HG03442 (cell line): ENCODE results near the gene TEC.
A peak's percentile ranks its signal among the peaks of the same experiment; 100 is the strongest.
"Not testable (repeated sequence)": the region's sequence is repeated elsewhere in the genome, so short reads cannot be mapped to it uniquely, and the experiment has no call there.

Experiments used
- ATAC-seq: cut with Tn5 transposase; IDR thresholded peaks from one replicate; pipeline ENCODE4 v1.9.1; 2021; ENCODE audit warnings: mild to moderate bottlenecking, moderate library complexity; ENCODE audit not compliant: unreplicated experiment

Gene TEC

DNA sequence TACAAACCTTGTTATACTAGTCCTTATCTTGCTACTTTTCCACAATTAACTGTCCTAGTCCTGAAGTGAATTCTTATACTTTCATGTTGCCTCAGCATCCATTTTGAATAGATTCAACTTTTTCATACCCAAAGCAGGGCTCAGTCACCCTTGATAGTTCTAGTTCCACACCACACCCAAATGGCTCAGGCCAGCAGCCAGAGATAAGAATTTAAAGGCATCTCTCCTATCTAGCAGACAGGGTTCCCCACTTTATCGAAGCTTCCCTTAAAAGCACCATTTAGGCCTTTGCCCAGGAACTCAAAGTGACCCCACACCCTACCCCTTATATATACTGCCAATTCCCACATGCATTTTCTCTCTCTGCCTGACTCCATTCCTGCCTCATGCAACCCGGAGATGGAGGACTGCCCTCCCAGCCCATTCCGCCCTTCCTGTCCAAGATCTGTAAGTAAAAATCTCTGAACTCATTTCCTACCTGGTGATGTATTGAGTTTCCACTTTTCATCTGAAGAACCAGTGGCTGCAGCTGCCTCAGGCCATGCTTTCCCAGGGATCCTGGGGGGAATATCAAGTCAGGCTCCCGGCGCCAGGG is 71.9 kb downstream of the TEC start:
- no peak for ATAC-seq

DNA sequence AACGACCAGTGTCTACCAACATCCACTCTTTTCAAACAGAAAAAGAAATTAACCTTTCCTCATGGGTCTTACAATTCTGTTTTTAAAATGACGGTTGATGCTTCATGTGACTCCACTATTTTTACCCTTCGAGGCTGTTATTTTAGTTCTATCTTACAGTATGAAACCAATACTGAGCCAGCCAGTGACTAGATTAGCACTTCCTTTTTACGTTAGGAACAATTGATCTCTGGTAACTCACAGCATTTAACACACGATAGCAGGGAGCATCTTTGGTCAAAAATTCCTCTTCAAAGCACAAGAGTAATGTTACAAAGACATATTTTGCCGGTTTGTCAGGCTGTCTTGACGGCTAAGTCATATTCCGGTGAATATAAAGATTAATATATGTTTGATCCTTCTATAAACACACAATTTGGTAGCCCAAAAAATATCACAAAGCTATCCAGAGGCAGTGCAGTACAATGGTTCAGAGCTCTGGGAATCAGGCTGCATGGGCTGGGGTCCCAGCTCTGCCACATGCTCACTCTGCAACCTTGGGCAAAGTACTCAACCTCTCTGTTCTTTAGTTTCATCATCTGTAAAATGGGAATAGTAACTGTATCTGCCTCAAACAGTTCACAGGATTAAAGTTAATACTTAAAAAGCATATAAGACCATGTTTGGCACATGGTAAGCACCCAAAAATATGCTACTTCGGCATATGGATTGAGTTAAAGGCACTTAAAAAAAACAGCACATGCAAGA is 72.7 kb downstream of the TEC start:
- peak; percentile 67 for ATAC-seq

DNA sequence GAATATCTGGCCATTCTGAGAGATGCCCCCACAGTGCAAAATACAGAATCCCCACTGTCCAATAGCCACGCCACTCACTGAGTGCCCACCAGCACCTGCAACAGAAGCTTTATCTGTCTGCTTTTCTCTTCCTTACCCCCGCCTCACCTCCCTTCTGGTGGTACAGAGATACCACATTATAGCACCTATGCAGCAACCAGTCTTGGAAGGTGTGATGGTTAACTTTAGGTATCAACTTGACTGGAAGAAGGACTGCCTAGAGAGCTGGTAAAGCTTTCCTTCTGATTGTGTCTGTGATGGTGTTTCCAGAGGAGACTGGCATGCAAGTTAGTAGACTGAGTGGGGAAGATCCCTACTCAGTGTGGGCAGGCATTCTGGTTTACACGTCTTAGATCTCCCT is 73.8 kb downstream of the TEC start:
- ATAC-seq, result peak; percentile 20

DNA sequence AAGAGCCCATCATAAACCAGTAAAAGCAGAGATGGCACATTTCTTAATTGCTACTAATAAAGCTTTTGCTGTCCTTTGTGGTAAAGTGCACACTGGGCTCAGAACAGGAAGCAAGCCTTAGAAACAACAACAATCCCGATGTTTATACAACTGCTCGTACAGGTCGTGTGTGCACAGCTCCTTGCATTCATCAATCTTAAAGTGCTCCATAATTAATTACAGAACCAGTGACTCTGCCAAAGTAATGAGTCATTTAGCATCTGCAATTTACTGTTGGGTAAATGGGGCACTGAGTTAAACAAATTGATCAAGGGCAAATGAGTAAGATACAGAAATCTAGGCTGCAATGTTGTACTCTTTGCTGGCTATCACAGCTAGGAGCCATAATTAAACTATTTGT is 74.3 kb downstream of the TEC start:
- no peak for ATAC-seq

- no peak for ATAC-seq
These were observed 74.7 kb downstream of the TEC start for GRCh38 chr4:48194971-48195370.

GRCh38 chr4:48193921-48194468 is 75.6 kb downstream of the TEC start:
- ATAC-seq, result no peak

DNA sequence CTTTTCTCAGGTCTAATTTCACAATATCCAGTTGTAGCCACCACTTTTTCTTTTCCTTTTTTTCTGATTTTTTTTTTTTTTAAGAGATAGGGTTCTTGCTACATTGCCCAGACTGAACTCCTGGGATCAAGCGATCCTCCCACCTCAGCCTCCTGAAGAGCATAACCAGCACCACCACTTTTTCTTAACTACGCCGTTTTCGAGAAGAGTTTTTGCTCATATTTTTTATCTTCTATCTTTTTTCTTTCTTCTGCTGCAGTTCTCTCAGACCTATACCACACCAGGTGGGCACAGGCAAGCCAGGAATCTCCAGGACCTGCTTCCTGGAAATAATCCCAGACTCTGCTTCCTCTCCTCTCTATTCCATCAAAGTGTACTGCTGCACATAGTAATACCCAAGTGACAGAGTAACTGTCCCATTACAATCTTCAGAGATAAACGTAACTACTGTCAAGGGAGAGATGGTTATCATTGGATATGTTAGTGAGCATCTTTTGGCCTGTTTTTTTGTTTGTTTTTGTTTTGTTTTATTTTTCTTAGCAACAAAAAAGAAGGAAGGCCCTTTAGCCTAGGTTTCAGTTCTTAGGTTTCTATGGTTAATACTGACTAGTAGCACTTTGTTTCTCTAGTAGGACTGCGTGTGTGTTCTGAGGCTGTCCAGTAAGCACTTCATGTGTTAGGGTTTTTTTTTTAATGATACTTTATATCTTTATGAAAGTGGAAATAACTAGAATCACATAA is 76.4 kb downstream of the TEC start:
- peak; percentile 26 for ATAC-seq

DNA sequence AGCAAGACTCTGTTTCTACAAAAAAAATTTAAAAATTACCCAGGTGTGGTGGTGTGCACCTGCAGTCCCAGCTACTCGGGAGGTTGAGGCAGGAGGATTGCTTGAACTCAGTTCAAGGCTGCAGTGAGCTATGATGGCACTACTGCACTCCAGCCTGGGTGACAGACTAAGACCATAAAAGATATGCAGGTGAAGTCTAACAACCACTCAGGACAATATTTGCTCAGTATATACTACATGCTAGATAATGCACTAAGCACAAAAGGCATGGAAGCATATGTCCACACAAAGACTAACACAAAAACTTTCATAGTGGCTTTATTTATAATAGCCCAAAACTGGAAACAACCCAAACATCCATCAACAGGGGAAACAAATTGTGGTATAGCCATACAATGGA is 77.9 kb downstream of the TEC start:
- ATAC-seq, result no peak

DNA sequence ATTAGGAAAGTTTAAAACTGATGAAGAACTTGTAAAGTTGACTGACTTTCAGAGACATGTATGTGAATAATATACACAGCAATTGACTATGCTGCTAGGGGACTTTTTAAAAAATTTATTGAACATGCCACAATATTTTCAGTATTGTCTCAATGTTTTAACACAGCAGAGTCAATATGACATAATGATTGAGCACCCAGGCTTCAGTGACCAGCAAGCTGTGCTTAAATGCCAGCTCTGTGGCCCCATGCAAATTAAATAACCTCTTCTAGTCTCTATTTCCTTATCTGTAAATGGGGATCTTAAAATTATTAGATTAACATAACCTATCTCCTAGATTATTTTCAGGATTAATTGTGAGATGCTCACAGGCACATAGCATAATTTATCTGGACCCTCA is 78.8 kb downstream of the TEC start:
- ATAC-seq, result peak; percentile 34

GRCh38 chr4:48189731-48190130 is 79.9 kb downstream of the TEC start:
- ATAC-seq, result no peak

- no peak for ATAC-seq
These were observed 81.2 kb downstream of the TEC start for GRCh38 chr4:48188390-48188789.

GRCh38 chr4:48187813-48188212 is 81.8 kb downstream of the TEC start:
- ATAC-seq, result no peak

- not testable (repeated sequence) for ATAC-seq
These were observed 82.6 kb downstream of the TEC start for GRCh38 chr4:48187066-48187465.

DNA sequence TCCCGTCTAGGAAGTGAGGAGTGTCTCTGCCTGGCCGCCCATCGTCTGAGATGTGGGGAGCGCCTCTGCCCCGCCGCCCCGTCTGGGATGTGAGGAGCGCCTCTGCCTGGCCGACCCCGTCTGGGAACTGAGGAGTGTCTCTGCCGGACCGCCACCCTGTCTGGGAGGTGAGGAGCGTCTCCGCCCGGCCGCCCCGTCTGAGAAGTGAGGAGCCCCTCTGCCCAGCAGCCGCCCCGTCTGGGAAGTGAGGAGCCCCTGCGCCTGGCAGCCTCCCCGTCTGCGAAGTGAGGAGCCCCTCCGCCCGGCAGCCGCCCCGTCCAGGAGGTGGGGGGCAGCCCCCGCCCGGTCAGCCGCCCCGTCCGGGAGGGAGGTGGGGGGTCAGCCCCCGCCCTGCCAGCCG is 83.2 kb downstream of the TEC start:
- ATAC-seq, result not testable (repeated sequence)

- ATAC-seq, result no peak
These were observed 84.8 kb downstream of the TEC start for GRCh38 chr4:48184882-48185281.

- no peak for ATAC-seq
These were observed 89.4 kb downstream of the TEC start for GRCh38 chr4:48180234-48180633.

- ATAC-seq, result no peak
These were observed 90.7 kb downstream of the TEC start for GRCh38 chr4:48178931-48179330.

- ATAC-seq, result no peak
These were observed 93.8 kb downstream of the TEC start for GRCh38 chr4:48175806-48176205.

- no peak for ATAC-seq
These were observed 94.3 kb downstream of the TEC start for GRCh38 chr4:48175328-48175727.

DNA sequence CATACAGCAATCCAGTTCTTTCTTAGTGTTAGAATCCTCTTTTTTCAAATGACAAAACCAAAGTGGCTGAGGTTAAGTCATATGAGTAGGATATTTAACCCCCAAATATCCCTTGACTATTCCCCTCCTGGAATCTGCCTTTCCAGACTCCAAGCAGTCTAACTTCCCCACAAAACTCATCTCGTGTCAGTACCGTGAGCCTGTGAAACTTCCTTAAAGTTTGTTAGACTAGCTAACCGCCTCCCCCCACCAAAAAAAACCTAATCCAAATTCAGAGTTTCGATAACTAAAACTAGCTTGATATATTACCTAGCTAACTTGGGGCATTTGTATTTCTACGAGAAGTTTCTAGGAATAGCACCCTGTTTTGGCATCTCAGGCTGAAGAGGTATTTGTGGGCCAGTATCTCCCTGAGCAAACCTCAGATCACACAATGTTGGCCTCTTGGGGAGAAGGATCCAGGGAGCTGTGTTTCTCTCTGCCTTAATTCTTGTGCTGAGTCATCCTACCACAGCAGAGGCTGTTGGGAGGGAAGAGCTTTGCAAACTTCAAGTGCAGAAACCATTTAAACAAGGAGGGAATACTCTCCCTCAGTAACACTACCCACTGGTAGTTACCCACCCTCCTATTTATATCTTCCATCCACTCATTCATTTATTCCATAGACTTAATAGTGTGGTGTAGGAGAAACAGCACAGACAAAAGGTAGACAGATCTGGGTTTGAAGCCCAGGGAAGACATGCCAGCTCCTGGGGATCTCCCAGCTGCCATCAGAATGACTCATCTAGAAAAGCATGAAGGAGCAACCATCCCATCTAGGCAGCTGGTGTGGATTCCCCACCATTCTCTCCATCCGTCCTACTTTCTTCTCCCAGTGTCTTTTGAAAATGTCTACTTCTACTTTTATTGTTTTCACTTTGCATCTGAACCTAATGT is 96.3 kb downstream of the TEC start:
- ATAC-seq, result peak; percentile 73

- ATAC-seq, result no peak
These were observed 97.0 kb downstream of the TEC start for GRCh38 chr4:48172651-48173050.
